ENCODE measurements around the gene CAMK2D. TPM values are rescaled to one million over a fixed set of nuclear protein-coding genes. Genes with fewer than 3 reads are reported as not detected.

CAMK2D gene
- total and polyA plus RNA-seq, 8 donors: 4.0 to 23.1 (median 9.8) TPM

DNA sequence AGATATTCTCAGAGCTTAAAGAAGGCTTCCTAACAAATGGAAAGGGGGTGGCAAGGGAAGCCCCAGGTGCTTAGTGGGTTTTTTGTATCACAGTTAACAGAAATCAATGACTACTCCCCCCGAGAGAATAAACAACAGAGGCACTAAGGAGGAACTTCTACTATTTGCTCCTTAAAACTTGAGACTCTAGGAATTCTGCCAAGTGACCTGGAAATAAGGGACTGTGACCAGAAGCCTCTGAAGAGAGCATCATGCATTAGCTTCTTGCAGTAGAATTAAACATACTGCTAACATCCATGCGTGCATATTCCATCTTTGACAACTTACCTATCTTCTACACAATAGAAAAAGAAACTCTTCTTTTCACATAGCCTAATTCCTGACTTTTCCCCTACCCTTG, 86.8 kb downstream of the CAMK2D start:
- Histone ChIP-seq H3K27me3 (no peaks in the 10 kb centered on the region), H3K27ac (no peak overlapping the region), H3K36me3 (no peaks in the 10 kb centered on the region), H3K9me3 (no peaks in the 10 kb centered on the region), H3K4me3 (no peak overlapping the region), H3K4me1 (peaks cover 0 to 5% (median 0%) of the 10 kb centered on the region in 3 donors)
- ATAC-seq (no peak), FAIRE-seq (no peak), DNase-seq (no peak)
- TF ChIP-seq, protein P1, sequence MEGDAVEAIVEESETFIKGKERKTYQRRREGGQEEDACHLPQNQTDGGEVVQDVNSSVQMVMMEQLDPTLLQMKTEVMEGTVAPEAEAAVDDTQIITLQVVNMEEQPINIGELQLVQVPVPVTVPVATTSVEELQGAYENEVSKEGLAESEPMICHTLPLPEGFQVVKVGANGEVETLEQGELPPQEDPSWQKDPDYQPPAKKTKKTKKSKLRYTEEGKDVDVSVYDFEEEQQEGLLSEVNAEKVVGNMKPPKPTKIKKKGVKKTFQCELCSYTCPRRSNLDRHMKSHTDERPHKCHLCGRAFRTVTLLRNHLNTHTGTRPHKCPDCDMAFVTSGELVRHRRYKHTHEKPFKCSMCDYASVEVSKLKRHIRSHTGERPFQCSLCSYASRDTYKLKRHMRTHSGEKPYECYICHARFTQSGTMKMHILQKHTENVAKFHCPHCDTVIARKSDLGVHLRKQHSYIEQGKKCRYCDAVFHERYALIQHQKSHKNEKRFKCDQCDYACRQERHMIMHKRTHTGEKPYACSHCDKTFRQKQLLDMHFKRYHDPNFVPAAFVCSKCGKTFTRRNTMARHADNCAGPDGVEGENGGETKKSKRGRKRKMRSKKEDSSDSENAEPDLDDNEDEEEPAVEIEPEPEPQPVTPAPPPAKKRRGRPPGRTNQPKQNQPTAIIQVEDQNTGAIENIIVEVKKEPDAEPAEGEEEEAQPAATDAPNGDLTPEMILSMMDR (IDR thresholded peaks at IDR 0.05): no peak
- intact Hi-C loops (cut with DNase I): no loop called here
- 53 to 59% methylated on average over 2 of the region's 2 CpGs for WGBS, 2 donors

DNA sequence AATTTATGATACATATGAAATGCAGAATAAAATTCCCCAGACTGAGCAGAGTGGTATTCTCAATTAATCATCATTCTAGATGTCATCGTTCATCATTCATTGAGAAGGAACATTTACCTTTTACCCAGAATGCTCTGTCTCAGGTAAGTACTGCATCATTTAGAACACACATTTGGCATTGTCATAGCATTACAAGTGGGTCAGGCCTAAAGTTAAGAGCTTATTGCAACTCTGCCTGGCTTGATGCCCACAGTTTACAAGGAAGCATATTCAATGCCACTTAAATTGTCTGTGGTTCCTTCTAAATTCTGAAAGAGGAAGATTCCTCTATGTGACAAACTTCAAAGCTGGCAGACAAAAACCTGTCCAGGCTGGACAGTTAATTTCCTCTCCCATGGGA, 87.3 kb downstream of the CAMK2D start:
- Histone ChIP-seq H3K9me3 (no peaks in the 10 kb centered on the region), H3K27ac (no peak overlapping the region), H3K4me1 (peaks cover 0 to 5% (median 0%) of the 10 kb centered on the region in 3 donors), H3K36me3 (no peaks in the 10 kb centered on the region), H3K27me3 (no peaks in the 10 kb centered on the region), H3K4me3 (no peak overlapping the region)
- peak in 1 of 4 donors; percentile 36 for ATAC-seq
- no peak for DNase-seq
- TF ChIP-seq, protein P1 (IDR thresholded peaks at IDR 0.05): no peak
- 91 to 100% methylated on average over 1 of the region's 1 CpG for WGBS, 2 donors
- intact Hi-C loops (cut with DNase I): no loop called here
- FAIRE-seq: no peak

DNA sequence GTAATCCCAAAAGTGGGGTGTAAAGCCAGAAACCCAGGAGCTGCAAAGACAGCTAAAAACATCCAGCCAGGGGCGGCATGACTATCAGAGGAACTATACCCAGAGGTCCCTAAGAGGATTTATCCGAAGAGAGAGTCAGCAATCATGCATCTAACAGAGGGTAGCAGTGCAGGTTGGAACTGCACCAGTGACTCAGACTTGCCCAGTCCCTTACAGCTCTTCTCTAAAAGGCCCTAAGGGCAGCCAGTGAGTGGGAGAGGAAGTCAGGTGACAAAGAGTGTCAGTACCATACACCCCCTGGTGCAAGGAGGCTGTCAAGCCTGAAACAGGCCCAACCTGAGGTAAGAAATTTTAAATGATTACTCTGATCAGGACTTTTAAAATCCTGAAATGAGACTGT, 88.1 kb downstream of the CAMK2D start:
- H3K4me3 ChIP-seq: no peak overlapping the region
- 94 to 95% methylated on average over 2 of the region's 2 CpGs for WGBS, 2 donors
- H3K27me3 ChIP-seq: no peaks in the 10 kb centered on the region
- peaks cover 0 to 5% (median 0%) of the 10 kb centered on the region in 3 donors for H3K4me1 ChIP-seq
- H3K36me3 ChIP-seq: no peaks in the 10 kb centered on the region
- no peaks in the 10 kb centered on the region for H3K9me3 ChIP-seq
- no peak overlapping the region for H3K27ac ChIP-seq
- TF ChIP-seq, protein P1 (IDR thresholded peaks at IDR 0.05): no peak
- ATAC-seq: peak in 3 of 4 donors; percentile 32 to 39 (median 39)
- intact Hi-C loops (cut with DNase I): no loop called here
- DNase-seq: no peak
- no peak for FAIRE-seq

DNA sequence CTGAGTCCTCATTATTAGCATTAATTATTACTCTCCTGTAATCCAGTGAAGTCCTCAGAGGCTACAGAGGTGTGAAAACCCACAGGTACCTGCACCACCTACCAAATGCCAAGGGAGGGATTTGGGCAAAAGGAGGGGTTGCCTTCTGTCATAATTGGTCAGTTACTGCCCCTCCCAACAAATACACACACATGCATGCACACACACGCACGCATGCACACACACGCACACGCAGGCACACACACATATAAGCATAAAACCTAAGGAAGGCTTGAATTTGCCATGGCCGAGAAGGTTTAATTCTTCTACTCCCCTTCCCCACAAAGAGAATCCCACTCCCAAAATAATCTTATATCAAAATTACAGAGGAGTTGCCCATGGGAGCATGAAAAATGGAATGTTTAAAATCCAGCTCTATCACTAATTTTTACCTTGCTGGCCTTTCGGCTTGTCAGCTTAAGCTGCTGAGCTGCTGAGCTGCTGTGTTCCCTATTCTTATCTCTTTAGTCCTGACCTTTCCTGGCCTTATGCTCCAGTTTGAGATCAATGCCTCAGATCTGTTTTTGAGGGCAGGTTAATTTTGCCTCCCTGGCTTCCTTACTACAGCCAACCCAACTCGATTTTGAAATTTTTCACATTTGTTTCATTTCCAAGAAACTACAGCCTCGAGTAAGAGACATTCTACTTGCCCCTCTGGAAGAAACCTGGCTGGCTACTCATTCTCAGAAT, 95.0 kb downstream of the CAMK2D start:
- ATAC-seq (peak in 3 of 4 donors; percentile 75 to 91 (median 91)), DNase-seq (no peak), FAIRE-seq (no peak)
- 40 to 48% methylated on average over 8 of the region's 8 CpGs for WGBS, 2 donors
- no peaks in the 10 kb centered on the region for H3K36me3 ChIP-seq
- TF ChIP-seq, protein P1 (IDR thresholded peaks at IDR 0.05): no peak
- H3K9me3 ChIP-seq: no peaks in the 10 kb centered on the region
- H3K27me3 ChIP-seq: no peaks in the 10 kb centered on the region
- H3K4me1 ChIP-seq: peaks cover 5 to 22% (median 9%) of the 10 kb centered on the region in 3 donors
- no peak overlapping the region for H3K4me3 ChIP-seq
- H3K27ac ChIP-seq: peak overlapping the region in 1 of 4 donors; percentile 29
- intact Hi-C loops (cut with DNase I): no loop called here

DNA sequence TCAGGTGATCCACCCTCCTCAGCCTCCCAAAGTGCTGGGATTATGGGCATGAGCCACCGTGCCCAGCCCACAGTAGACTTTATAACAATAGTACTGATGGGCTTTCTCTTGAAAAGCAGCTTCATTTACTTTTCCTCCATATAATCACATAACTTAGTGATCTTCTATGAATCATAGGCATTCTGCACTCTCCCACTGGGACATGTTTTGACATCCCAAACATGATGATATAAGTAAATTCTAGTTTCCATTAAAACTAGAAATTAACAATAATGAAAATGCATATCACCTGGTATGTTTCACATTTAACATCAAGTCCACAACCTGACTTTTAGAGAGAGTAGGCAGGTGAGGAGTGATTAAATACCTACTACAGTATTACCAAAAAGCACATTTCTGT, 96.5 kb downstream of the CAMK2D start:
- no peaks in the 10 kb centered on the region for H3K27me3 ChIP-seq
- no peaks in the 10 kb centered on the region for H3K36me3 ChIP-seq
- no peak for DNase-seq
- TF ChIP-seq, protein P1 (IDR thresholded peaks at IDR 0.05): no peak
- 96 to 97% methylated on average over 1 of the region's 1 CpG for WGBS, 2 donors
- H3K4me1 ChIP-seq: peaks cover 5 to 22% (median 9%) of the 10 kb centered on the region in 3 donors
- H3K4me3 ChIP-seq: no peak overlapping the region
- no peak for FAIRE-seq
- H3K27ac ChIP-seq: no peak overlapping the region
- intact Hi-C loops (cut with DNase I): no loop called here
- no peak for ATAC-seq
- no peaks in the 10 kb centered on the region for H3K9me3 ChIP-seq
